Tibial artery (tissue), 4 donors: ENCODE results near the gene NFKBIZ.
"Not testable (repeated sequence)": the region's sequence is repeated elsewhere in the genome, so short reads cannot be mapped to it uniquely, and the experiment has no call there.

Experiments
- DNase-seq, 2 donors: peaks; one replicate each; pipeline ENCODE4 v3.0.0-alpha.2; 2019
- H3K27ac ChIP-seq, 2 donors: fragments of 200-600 bp; sonication (generic) in 1 of 2; 1 replicate in 1 of 2; 2 replicates in 1 of 2; pipeline ENCODE4 v1.5.1; 2018 to 2019; ENCODE audit warnings: mild to moderate bottlenecking in 1 of 2
- H3K27me3 ChIP-seq, 2 donors: fragments of 200-600 bp; sonication (generic) in 1 of 2; one replicate each; pipeline versions ENCODE4 v1.5.1 to v1.6.0; 2016 to 2019
- H3K36me3 ChIP-seq, 3 donors: fragments of 200-600 bp; sonication (generic) in 2 of 3; one replicate each; pipeline ENCODE4 v1.5.1; 2016 to 2019; ENCODE audit warnings: mild to moderate bottlenecking in 2 of 3
- H3K4me1 ChIP-seq, 4 donors: fragments of 200-600 bp; sonication (generic) in 2 of 4; 1 replicate in 3 of 4; 2 replicates in 1 of 4; pipeline ENCODE4 v1.5.1; 2016 to 2019
- H3K4me3 ChIP-seq, 2 donors: fragments of 200-600 bp; sonication (generic) in 1 of 2; 1 replicate in 1 of 2; 2 replicates in 1 of 2; pipeline ENCODE4 v1.5.1; 2018 to 2019; ENCODE audit warnings: mild to moderate bottlenecking in 2 of 2
- H3K9me3 ChIP-seq, 3 donors: fragments of 200-600 bp; sonication (generic) in 1 of 3; one replicate each; pipeline ENCODE4 v1.5.1; 2016 to 2019
- CTCF ChIP-seq, 2 experiments: fragments of 200-600 bp in 1 of 2; fragments of 450-650 bp in 1 of 2; IDR thresholded peaks; one replicate each; pipeline ENCODE4 v1.5.1; 2017 to 2019; ENCODE audit warnings: antibody characterized with exemption in 2 of 2, mild to moderate bottlenecking in 1 of 2, moderate library complexity in 1 of 2
- intact Hi-C: fragments of 100-400 bp; cut with DNase I; formaldehyde crosslinking; loops from one replicate; pipeline ENCODE4 v1.15.0; 2023; ENCODE audit warnings: low total_unique reads

Gene NFKBIZ

GRCh38 chr3:101879102-101879501 lies 29.8 kb downstream of the NFKBIZ start:
- no peaks in the 10 kb centered on the region for H3K9me3 ChIP-seq
- no peaks in the 10 kb centered on the region for H3K36me3 ChIP-seq
- H3K4me1 ChIP-seq = no peaks in the 10 kb centered on the region
- TF ChIP-seq CTCF (IDR thresholded peaks at IDR 0.05) = no peak
- intact Hi-C loops = no loop called here
- H3K4me3 ChIP-seq = no peak overlapping the region
- H3K27ac ChIP-seq = no peak overlapping the region
- no peaks in the 10 kb centered on the region for H3K27me3 ChIP-seq
- DNase-seq = no peak

- intact Hi-C loops = no loop called here
- Histone ChIP-seq H3K27ac (no peak overlapping the region), H3K27me3 (no peaks in the 10 kb centered on the region), H3K9me3 (no peaks in the 10 kb centered on the region), H3K36me3 (no peaks in the 10 kb centered on the region), H3K4me3 (no peak overlapping the region), H3K4me1 (no peaks in the 10 kb centered on the region)
- TF ChIP-seq CTCF (IDR thresholded peaks at IDR 0.05) = no peak
- DNase-seq = no peak
Observed at GRCh38 chr3:101879623-101880284, 30.4 kb downstream of the NFKBIZ start.

- H3K9me3 ChIP-seq = no peaks in the 10 kb centered on the region
- no peak for TF ChIP-seq CTCF (IDR thresholded peaks at IDR 0.05)
- H3K27me3 ChIP-seq = no peaks in the 10 kb centered on the region
- intact Hi-C loops = no loop called here
- no peak overlapping the region for H3K27ac ChIP-seq
- peaks cover 0 to 16% (median 3%) of the 10 kb centered on the region in 4 donors for H3K4me1 ChIP-seq
- no peak overlapping the region for H3K4me3 ChIP-seq
- H3K36me3 ChIP-seq = no peaks in the 10 kb centered on the region
- DNase-seq = no peak
Observed at GRCh38 chr3:101884776-101885175, 35.5 kb downstream of the NFKBIZ start.

GRCh38 chr3:101885584-101885983 lies 36.3 kb downstream of the NFKBIZ start:
- DNase-seq, intact Hi-C loops, H3K27me3 ChIP-seq, H3K4me3 ChIP-seq, H3K36me3 ChIP-seq, H3K9me3 ChIP-seq, H3K27ac ChIP-seq: not testable (repeated sequence)
- peaks cover 0 to 21% (median 3%) of the 10 kb centered on the region in 4 donors for H3K4me1 ChIP-seq

GRCh38 chr3:101886626-101887025 lies 37.3 kb downstream of the NFKBIZ start:
- H3K4me3 ChIP-seq = no peak overlapping the region
- H3K27me3 ChIP-seq = no peaks in the 10 kb centered on the region
- H3K27ac ChIP-seq = no peak overlapping the region
- no peaks in the 10 kb centered on the region for H3K36me3 ChIP-seq
- no peaks in the 10 kb centered on the region for H3K9me3 ChIP-seq
- intact Hi-C loops = no loop called here
- DNase-seq = no peak
- no peak for TF ChIP-seq CTCF (IDR thresholded peaks at IDR 0.05)
- peaks cover 0 to 24% (median 3%) of the 10 kb centered on the region in 4 donors for H3K4me1 ChIP-seq

- no peak for DNase-seq
- Histone ChIP-seq H3K4me3 (no peak overlapping the region), H3K36me3 (no peaks in the 10 kb centered on the region), H3K27ac (no peak overlapping the region), H3K4me1 (peaks cover 0 to 24% (median 3%) of the 10 kb centered on the region in 4 donors), H3K9me3 (no peaks in the 10 kb centered on the region), H3K27me3 (no peaks in the 10 kb centered on the region)
- intact Hi-C loops = no loop called here
- no peak for TF ChIP-seq CTCF (IDR thresholded peaks at IDR 0.05)
Observed at GRCh38 chr3:101888653-101889052, 39.3 kb downstream of the NFKBIZ start.
